HG03342 (cell line): ENCODE data around the gene SCART1.

ENCODE experiments used
- ATAC-seq: cut with Tn5 transposase; IDR thresholded peaks from one replicate; pipeline ENCODE4 v1.9.1; 2021; ENCODE audit warnings: mild to moderate bottlenecking, moderate library complexity; ENCODE audit not compliant: unreplicated experiment

Gene SCART1

GRCh38 chr10:133454204-133454893 lies 604 bp downstream of the SCART1 start:
- ATAC-seq, result no peak

- ATAC-seq, result no peak
These were observed 1.5 kb downstream of the SCART1 start for GRCh38 chr10:133455196-133455595.

- ATAC-seq, result no peak
These were observed 1.9 kb downstream of the SCART1 start for GRCh38 chr10:133455611-133456031.

- ATAC-seq, result no peak
These were observed 2.6 kb downstream of the SCART1 start for GRCh38 chr10:133456041-133456951.

- ATAC-seq, result no peak
These were observed 3.5 kb downstream of the SCART1 start for GRCh38 chr10:133457100-133457841.

GRCh38 chr10:133458021-133458709 lies 4.4 kb downstream of the SCART1 start:
- no peak for ATAC-seq

- no peak for ATAC-seq
These were observed 5.1 kb downstream of the SCART1 start for GRCh38 chr10:133458710-133459453.

GRCh38 chr10:133459454-133460207 lies 5.9 kb downstream of the SCART1 start:
- ATAC-seq, result no peak

GRCh38 chr10:133460208-133460769 lies 6.5 kb downstream of the SCART1 start:
- no peak for ATAC-seq

- no peak for ATAC-seq
These were observed 7.3 kb downstream of the SCART1 start for GRCh38 chr10:133461027-133461426.

- ATAC-seq, result no peak
These were observed 8.1 kb downstream of the SCART1 start for GRCh38 chr10:133461841-133462240.

- ATAC-seq, result no peak
These were observed 9.0 kb downstream of the SCART1 start for GRCh38 chr10:133462512-133463305.

GRCh38 chr10:133464582-133465031 lies 10.9 kb downstream of the SCART1 start:
- ATAC-seq, result no peak

- ATAC-seq, result no peak
These were observed 11.6 kb downstream of the SCART1 start for GRCh38 chr10:133465191-133465949.

- no peak for ATAC-seq
These were observed 12.3 kb downstream of the SCART1 start for GRCh38 chr10:133465950-133466474.

GRCh38 chr10:133466683-133467275 lies 13.0 kb downstream of the SCART1 start:
- ATAC-seq, result no peak
